ENCODE data around the gene C3orf62.
A peak's percentile ranks its signal among the peaks of the same experiment; 100 is the strongest.
"Not testable (repeated sequence)": the region's sequence is repeated elsewhere in the genome, so short reads cannot be mapped to it uniquely, and the experiment has no call there.

C3orf62 gene

DNA sequence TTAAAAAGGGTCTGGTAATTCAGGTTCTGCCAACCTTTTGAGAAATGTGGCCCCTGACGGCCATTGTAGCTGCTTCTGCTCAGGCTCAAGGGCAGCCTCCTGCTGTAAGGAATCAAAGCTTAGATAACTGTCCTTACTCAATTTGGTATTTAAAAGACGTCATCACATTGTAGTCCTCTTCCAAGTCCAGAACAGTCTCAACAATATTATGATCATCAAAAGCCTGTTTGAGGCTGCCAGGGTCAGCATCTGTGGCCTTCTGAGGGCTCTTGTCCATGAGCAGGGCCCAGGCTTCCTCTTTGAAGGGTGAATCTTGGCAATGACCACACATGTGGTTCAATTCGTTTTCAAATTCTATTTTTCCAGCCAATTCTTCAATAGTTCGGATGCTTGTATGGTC is 6.0 kb downstream of the C3orf62 start:
- Histone ChIP-seq H3K4me3 (no peak overlapping the region), H3K27ac (peak overlapping the region in 1 of 21 experiments; percentile 52)

DNA sequence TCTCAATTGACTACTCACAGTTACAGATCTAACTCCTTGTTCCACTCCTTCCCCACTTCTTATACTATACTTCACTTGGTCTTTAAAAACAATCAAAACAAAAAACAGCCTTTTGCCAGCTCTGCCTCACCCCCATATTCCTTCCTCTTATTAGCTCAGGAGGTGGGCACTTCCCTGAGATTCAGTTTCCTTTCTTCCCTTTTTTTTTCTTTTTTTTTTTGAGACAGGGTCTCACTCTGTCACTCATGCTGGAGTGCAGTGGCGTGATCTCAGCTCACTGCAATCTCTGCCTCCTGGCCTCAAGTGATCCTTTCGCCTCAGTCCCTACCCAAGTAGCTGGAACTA is 6.9 kb downstream of the C3orf62 start:
- Histone ChIP-seq H3K27ac (peak overlapping the region in 2 of 21 experiments; percentile 52 to 58), H3K4me3 (no peak overlapping the region)

DNA sequence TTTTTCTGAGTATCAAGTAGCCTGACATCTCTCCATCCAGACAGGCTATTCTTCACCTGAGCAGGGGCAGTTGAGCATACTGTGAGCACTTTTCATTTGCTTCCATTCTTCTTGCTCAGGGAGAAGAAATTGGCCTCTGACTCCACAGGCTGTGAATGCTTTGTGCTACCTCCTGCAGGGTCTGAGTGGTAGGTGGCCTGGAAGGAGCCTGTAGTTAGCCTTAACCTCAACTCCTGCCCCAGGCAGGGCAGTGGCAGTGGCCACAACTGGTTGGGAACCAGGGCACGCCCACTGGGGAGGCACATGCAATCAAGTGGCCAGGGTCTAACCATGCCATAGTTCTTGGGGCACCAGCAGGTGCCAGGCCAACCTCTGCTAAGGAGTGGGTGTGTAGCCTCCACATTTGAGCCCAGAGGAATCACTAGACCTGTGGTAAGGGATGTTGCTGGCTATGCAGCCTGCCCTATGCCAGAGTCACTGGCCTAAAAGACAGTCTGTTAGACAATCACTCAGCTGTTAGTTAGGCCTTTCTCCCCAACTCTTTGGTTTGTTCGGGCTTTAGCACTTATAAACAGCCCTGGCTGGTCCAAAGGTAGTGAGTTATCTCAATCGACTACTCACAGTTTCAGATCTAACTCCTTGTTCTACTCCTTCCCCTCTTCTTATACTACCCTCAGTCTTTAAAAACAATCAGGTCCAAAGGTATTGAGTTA is 7.4 kb downstream of the C3orf62 start:
- Histone ChIP-seq H3K27ac (no peak overlapping the region), H3K4me3 (no peak overlapping the region)

DNA sequence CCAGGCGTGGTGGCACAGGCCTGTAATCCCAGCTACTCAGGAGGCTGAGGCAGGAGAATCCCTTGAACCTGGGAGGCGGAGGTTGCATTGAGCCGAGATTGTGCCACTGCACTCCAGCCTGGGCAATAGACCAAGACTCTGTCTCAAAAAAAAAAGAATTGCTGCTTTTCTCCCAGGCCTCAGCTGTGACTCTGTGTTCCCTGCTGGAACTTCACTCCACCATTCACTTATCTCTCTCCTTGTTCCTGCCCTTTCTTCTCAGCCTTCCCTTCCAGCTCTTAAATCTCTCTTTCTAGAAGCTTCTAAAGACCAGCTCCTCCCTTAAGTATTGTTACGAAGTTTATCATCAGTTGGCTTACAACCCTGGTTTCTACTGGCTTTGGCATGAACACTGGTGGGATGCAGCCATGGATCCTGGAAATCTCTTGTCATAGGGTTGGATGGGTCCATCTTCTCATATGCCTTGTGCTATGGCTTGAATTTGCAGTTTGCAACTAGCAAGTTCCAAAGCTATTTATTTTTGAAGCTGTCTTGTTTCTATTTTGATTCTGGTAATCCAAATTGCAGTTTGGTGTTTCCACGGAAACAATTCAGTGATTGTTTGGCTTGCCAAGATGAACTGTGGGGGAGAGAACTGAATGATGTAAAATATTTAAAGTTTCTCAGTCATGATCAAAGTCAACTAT is 10.5 kb downstream of the C3orf62 start:
- Histone ChIP-seq H3K27ac (peak overlapping the region in 6 of 21 experiments; percentile 18 to 59 (median 38)), H3K4me3 (no peak overlapping the region)

DNA sequence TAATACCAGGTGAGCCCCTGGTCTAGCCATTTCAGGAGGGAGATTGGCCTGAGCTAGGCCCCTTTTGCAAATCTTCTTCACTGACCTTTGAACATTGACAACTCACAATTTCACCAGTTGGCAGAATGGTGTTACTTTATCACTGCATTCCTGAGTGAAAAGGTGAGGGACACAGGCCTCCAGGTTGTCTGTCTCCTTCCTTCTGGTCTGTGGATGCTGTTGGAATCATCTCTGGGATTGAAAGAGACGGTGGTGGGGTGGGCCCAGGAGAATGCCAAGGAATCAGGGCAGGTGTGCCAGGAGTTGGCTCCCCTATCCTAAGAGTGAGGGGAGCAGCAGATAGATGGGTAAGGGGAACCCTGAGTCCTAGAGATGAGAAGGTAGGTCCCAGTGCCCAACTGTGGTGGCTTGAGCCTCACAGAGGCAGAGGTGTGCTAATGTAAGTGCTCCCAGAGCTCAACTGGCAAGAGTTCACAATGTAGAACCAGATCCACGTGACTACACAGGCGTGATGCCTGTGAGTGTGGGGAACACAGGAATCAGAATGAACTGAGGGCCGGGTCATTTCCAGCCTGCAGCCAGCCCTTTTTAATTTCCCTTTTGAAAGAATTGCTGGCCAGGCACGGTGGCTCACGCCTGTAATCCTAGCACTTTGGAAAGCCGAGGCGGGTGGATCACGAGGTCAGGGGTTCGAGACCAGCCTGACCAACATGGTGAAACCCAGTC is 11.2 kb downstream of the C3orf62 start:
- H3K4me3 ChIP-seq: no peak overlapping the region
- H3K27ac ChIP-seq: peak overlapping the region in 6 of 21 experiments; percentile 18 to 59 (median 38)

DNA sequence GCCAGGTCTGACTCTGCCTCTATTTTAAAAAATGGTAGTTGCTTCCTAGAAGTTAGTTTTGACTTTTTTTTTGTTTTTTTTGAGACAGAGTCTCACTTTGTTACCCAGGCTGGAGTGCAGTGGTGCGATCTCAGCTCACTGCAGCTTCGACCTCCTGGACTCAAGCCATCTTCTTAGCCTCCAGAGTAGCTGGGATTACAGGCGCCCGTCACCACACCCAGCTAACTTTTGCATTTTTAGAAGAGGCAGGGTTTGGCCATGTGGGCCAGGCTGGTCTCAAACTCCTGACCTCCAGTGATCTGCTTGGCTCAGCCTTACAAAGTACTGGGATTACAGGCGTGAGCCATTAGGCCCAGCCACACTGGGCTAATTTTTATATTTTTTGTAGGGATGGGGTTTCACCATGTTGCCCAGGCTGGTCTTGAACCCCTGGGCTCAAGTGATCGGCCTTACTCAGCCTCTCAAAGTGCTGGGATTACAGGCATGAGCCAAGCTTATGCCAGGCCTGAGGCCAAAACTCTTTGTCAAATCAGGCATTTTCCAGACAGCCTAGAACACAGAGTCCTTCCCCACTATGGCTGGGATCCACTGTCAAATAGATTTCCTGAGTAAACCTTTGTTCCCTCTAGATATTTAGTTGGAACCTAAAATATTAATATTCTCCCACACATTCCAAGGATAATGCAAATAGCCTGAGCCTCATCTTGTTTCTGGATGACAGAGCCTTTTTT is 13.7 kb downstream of the C3orf62 start:
- Histone ChIP-seq H3K27ac (no peak overlapping the region), H3K4me3 (no peak overlapping the region)

DNA sequence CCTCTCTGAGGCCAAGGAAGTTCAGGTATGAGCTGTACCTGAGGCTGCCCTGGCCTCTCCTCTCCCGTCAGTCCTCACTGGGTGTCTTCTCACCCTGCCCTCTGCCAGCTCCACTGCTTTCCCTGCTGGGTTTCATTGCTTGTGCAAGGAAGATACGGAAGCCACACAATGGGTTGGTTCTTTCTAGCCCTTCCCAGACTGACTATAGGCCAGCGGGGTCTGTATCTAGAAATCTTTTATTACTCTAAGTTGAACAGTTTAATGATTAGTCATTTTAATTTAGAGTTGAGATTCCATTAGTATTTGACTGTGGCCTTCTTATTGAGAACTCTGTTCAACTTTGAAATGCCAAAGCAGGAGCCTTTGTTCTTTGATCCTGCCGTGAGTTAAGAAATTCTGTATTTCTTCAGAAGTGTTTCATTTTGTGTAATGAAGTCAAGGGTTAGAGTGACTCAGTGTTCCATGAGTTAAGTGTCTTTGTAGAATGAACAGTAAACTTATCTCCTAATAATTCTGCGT is 16.2 kb downstream of the C3orf62 start:
- no peak overlapping the region for H3K4me3 ChIP-seq
- peak overlapping the region in 5 of 21 experiments; percentile 19 to 69 (median 52) for H3K27ac ChIP-seq

DNA sequence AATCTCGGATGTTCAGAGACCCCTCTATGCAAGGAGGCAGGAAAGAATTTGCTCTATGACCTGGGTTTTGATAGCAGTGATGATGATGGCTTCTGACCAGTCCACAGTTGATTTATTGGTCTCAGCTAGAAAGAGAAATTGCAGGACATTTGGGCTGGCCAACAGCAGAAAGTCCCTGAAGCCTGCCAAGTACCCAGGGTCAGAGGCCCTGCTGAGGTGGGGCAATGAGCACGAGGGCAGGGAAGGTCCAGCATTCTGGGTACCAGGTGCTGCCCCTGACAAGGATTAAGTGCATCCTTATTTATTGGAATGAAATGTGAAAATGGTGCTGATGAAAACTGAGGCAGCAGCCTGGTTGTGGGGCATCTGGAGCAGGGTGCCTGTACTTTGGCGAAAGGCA is 19.8 kb downstream of the C3orf62 start:
- no peak overlapping the region for H3K27ac ChIP-seq
- no peak overlapping the region for H3K4me3 ChIP-seq

DNA sequence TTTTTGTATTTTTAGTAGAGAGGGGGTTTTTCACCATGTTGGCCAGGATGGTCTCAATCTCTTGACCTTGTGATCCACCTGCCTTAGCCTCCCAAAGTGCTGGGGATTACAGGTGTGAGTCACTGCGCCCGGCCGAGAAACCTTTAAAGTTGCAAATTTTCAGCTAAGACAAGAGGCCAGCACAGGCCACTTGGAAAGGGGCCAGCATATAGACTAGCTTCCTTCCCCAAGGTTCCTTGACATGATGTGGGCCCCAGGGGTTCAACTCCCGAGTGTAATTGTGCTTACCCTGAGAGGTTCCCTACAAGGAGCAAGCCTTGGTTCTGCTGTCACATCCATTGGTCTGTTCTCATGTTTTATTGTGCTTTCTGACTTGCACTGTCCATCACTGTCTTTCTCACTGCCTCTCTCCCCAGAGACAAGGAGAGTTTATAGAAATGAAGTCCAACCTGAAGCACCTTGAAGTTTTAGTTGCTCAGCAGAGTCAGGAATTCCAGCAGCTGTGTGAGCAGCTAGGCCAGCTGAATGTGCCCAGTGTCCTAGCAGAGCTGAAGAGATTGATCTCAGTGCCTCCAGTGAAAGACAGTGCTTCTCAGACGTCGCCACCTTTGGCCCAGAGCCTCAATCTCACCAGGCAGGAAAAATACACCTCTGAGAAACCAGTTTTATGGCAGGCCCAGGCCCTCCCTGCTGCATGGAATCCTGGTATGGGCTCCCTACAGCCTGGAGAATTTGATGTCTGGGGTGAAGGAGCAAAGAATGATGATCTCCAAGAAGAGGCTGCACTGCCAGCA is 21.1 kb downstream of the C3orf62 start:
- no peak overlapping the region for H3K27ac ChIP-seq
- no peak overlapping the region for H3K4me3 ChIP-seq

DNA sequence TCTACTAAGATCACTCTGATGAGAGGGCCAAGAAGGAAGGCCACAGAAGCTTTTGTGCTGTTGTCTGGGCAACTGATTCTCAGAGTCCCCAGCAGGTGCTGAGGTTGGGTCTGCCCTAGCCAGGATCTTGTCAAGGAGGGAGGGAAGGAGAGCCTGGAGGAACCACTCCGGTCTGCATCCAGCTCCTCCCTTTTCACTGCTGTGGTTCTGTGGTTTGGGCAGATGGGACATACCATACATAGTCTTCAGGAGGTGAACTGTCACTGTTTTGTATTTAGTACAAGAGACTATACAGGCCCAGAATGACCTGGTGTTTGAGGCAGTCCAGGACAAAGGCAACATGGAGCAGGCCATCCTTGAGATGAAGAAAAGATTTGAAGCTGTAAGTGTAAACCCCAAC is 21.9 kb downstream of the C3orf62 start:
- no peak overlapping the region for H3K4me3 ChIP-seq
- H3K27ac ChIP-seq: no peak overlapping the region

DNA sequence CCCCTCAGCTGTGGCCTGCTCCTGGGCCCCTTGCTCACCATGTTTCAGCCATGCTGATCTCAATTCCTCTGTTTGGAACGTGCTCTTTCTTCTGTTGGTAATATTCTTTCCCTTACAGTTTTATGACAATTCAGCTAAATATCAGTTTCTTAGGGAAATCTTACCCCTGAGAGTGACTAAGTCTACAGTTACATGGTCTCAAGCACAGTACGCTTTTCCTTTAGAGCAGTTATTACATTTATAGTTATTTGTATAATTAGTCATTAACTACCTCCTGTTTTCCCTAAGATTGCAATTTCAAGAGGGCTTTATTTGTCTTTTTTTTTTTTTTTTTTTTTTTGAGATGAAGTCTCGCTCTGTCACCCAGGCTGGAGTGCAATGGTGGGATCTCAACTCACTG is 23.5 kb downstream of the C3orf62 start:
- no peak overlapping the region for H3K4me3 ChIP-seq
- no peak overlapping the region for H3K27ac ChIP-seq

DNA sequence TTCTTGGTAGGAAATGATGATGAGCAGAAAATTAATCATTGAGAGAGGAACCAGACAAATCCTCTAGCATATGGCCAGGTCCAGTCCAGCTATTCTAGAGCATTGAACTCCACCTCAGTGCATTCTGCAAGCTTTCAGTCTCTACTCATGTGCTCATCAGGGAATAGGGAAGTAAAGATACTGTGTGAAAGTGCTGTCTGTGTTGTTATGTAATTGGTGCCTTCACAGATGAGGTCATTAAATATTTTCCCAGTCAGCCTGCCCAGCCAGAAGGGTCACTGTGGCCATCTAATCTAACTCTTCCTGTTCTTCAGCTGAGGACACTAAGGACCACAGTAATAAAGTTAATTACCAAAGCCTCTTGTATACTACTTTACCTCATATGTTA is 28.2 kb downstream of the C3orf62 start:
- Histone ChIP-seq H3K27ac (peak overlapping the region in 11 of 21 experiments; percentile 17 to 67 (median 54)), H3K4me3 (no peak overlapping the region)

DNA sequence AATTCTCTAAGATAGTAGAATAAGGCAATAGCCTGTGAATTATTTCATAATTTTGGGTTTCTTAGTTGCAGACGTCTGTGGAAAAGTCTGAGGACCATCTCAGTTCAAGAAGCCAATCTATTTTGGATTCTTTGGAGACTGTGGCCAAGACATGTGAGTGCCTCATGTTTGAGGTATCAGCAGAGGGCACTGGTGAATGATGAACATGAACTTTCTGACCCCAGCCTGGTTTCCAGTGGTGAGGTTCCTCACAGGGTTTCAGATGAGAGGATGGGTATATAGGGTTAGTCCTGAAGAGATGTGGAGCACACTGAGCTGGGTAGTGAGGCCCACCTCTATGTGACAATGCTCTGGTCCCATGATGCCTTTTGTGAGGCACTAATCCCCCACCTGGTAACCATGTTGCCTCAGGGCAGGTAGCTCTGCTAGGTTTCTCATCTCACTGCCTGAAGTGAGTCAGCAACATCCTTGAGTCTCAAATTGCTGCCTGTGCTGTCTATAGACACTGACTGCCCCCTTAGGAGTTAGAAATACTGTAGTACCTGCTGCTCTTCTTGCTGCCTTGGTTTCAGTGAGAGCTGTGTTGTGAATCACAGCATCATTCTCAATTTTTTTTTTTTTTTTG is 32.3 kb downstream of the C3orf62 start:
- Histone ChIP-seq H3K4me3 (no peak overlapping the region), H3K27ac (peak overlapping the region in 1 of 21 experiments; percentile 16)

DNA sequence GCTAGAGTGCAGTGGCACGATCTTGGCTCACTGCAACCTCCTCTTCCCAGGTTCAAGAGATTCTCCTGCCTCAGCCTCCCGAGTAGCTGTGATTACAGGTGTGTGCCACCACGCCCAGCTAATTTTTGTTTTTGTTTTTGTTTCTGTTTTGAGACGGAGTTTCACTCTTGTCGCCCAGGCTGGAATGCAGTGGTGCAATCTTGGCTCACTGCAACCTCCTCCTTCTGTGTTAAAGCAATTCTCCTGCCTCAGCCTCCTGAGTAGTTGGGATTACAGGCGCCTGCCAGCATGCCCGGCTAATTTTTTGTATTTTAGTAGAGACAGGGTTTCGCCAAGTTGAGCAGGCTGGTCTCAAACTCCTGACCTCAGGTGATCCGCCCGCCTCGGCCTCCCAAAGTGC is 36.9 kb downstream of the C3orf62 start:
- H3K27ac ChIP-seq: peak overlapping the region in 2 of 21 experiments; percentile 74 to 78
- not testable (repeated sequence) for H3K4me3 ChIP-seq

DNA sequence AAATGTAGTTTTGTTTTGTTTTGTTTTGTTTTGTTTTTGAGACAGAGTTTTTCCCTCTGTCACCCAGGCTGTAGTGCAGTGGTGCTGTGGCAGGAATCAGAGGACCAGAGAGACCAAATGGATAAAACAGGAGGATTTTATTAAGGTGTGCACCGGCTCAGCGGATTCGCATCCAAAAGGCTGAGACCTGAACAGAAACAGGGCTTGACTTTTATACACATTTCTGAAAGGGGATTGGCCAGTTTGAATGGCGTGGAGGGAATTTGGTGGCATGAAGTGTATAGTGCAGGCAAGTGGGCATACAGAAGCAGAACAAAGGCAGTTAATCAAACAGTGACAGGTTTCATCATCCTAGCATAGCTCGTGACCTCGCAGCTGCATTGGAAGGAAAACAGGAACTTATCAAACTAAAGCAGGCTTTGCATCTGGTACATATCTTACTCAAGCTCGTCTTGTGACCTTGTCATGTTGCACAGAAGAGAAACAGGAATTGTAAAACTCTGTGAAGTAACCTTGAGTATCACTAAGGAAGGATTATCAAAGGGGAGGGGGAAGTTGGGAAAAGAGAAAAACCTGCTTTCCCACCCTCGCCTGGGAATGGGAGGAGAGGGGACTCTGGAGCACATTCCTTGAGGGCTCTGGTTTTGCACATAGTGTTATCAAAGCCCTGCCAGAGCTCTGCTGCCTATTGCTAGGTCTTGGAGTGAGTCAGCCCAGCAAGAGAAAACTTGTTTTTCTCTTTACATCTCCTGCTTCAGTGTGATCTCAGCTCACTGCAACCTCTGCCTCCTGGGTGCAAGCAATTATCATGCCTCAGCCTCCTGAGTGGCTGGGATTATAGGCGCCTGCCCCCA is 38.5 kb downstream of the C3orf62 start:
- peak overlapping the region in 19 of 21 experiments; percentile 1 to 84 (median 72) for H3K27ac ChIP-seq
- no peak overlapping the region for H3K4me3 ChIP-seq

DNA sequence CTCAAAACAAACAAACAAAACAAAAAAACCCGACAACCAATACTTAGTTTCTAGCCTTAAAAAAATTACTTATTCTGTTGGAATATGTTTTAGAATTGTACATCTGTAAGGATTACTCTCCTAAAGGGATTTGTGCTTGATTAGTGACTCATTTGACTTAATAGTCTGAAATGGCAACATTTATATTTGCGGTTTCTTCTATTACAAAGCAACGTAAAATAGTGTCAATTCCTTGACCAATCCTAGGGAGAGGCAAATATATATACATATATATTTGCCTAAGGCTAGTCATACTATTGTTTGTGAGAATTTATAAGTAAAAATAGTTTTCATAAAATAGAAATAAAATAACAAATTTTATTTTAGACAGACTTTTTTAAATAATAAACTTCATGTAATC is 39.7 kb downstream of the C3orf62 start:
- H3K4me3 ChIP-seq: no peak overlapping the region
- H3K27ac ChIP-seq: no peak overlapping the region

DNA sequence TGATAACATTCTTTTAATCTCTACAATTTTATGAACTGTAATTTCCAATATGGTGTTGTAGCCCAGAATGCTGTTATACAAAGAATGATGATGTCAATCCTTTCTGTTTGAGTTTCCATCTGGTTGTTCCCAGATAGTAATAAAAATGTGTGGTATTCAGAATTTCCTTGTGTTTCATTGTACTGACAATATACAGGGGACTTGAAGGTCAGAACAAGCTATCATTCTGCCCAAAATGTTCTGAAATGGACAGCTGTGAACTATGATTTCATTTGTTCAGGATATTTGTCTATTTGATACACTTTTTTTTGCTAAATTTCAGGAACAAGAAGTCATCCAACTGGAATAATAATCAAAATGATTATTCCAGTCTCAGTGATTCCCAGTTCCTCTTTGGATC is 40.8 kb downstream of the C3orf62 start:
- no peak overlapping the region for H3K27ac ChIP-seq

DNA sequence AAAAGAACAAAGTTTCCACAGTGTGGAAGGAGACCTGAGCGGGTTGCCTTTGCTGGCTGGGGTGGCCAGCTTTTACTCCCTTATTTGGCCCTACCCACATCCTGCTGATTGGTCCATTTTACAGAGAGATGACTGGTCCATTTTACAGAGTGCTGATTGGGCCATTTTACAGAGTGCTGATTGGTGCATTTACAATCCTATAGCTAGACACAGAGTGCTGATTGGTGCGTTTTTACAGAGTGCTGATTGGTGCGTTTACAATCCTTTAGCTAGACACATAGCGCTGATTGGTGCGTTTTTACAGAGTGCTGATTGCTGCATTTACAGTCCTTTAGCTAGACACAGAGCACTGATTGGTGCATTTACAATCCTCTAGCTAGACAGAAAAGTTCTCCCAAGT is 48.2 kb downstream of the C3orf62 start:
- not testable (repeated sequence) for H3K27ac ChIP-seq, H3K4me3 ChIP-seq

More for the DNA sequence above, 40.8 kb downstream of the C3orf62 start:
- no peak overlapping the region for H3K4me3 ChIP-seq
